Karpas-422 (cell line): ENCODE data around the gene SERPINB8. TPM values are rescaled to one million over a fixed set of nuclear protein-coding genes. Genes with fewer than 3 reads are reported as not detected.

ENCODE experiments used
- DNase-seq: peaks from one replicate; pipeline ENCODE4 v3.0.0-alpha.2; 2015
- H2AFZ ChIP-seq: fragments of 200-600 bp; sonication (generic); 2 replicates; pipeline ENCODE4 v1.6.1; 2014; ENCODE audit warnings: antibody characterized with exemption, low read length, mixed read lengths
- H3K27ac ChIP-seq: fragments of 200-600 bp; sonication (generic); 2 replicates; pipeline ENCODE4 v1.5.1; 2014; ENCODE audit warnings: mild to moderate bottlenecking, low read length, moderate library complexity
- H3K27me3 ChIP-seq: fragments of 200-600 bp; sonication (generic); 2 replicates; pipeline ENCODE4 v1.6.1; 2014; ENCODE audit warnings: low read length, mixed read lengths
- H3K36me3 ChIP-seq: fragments of 200-600 bp; sonication (generic); 2 replicates; pipeline ENCODE4 v1.6.1; 2014; ENCODE audit warnings: low read length, mixed read lengths; ENCODE audit not compliant: insufficient read depth
- H3K4me1 ChIP-seq: fragments of 200-600 bp; sonication (generic); 2 replicates; pipeline ENCODE4 v1.6.1; 2014; ENCODE audit warnings: mild to moderate bottlenecking, low read length, mixed read lengths
- H3K4me2 ChIP-seq: fragments of 200-600 bp; sonication (generic); 2 replicates; pipeline ENCODE4 v1.6.1; 2014; ENCODE audit warnings: low read length, low read depth, mild to moderate bottlenecking; ENCODE audit not compliant: poor library complexity, severe bottlenecking
- H3K4me3 ChIP-seq: fragments of 200-600 bp; sonication (generic); 2 replicates; pipeline ENCODE4 v1.5.1; 2014; ENCODE audit warnings: mild to moderate bottlenecking, antibody characterized with exemption, low read length, mixed read lengths
- H3K79me2 ChIP-seq: fragments of 200-600 bp; sonication (generic); 2 replicates; pipeline ENCODE4 v1.6.1; 2014; ENCODE audit warnings: mild to moderate bottlenecking, low read length, mixed read lengths
- H3K9ac ChIP-seq: fragments of 200-600 bp; sonication (generic); 2 replicates; pipeline ENCODE4 v1.6.0; 2014; ENCODE audit warnings: low read length
- H3K9me2 ChIP-seq: fragments of 200-600 bp; sonication (generic), shearing (Covaris generic); replicated peaks from 2 replicates; pipeline ENCODE4 v1.6.0; 2014; ENCODE audit warnings: mild to moderate bottlenecking, low read length, moderate library complexity; ENCODE audit not compliant: insufficient read depth
- H3K9me3 ChIP-seq: fragments of 300-700, 200-600 bp; sonication (generic); 2 replicates; pipeline ENCODE4 v1.6.1; 2014; ENCODE audit warnings: low read length, mixed read lengths
- H4K20me1 ChIP-seq: fragments of 200-600 bp; sonication (generic); 2 replicates; pipeline ENCODE4 v1.6.1; 2014; ENCODE audit warnings: mild to moderate bottlenecking, antibody characterized with exemption, low read length, low read depth; ENCODE audit not compliant: insufficient read depth
- total RNA-seq: library from RNA; depleted of rRNA; stranded (reverse); fragments of >200 nt; shearing (Covaris generic); gene quantifications from 2 replicates; pipeline ENCODE4 v1.2.3, GENCODE V29; 2014; ENCODE audit warnings: low replicate concordance

The SERPINB8 gene
- total RNA-seq, 1 experiment from 2014 or later: 4.1 TPM

DNA sequence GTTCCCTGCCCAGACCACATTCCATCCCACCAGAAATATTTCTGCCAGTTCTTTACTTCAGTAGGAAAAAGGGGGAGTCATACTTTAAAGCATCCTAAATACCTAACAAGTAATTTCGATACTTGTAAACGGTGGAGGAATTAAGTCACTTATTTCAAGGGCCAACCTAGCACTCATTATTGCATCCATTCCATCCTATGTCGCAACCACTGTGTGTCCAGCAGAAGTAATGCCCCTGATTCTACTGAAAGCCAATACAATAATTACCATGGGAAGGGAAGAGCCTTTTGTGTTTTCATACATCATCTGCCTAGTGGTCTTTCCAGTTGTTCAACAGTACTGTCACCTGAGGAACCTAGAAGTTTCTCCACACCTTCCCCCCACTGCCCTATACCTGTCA is 12.5 kb downstream of the SERPINB8 start:
- no peaks in the 10 kb centered on the region for H3K9me2 ChIP-seq
- peaks cover 3% of the 10 kb centered on the region for H3K4me1 ChIP-seq
- H3K9me3 ChIP-seq: no peaks in the 10 kb centered on the region
- H3K27me3 ChIP-seq: no peaks in the 10 kb centered on the region
- H3K79me2 ChIP-seq: no peaks in the 10 kb centered on the region
- H3K9ac ChIP-seq: no peak overlapping the region
- H3K27ac ChIP-seq: no peak overlapping the region
- H2AFZ ChIP-seq: no peak overlapping the region
- no peaks in the 10 kb centered on the region for H4K20me1 ChIP-seq
- H3K4me3 ChIP-seq: no peak overlapping the region
- H3K4me2 ChIP-seq: no peak overlapping the region
- H3K36me3 ChIP-seq: no peaks in the 10 kb centered on the region
- DNase-seq: no peak

GRCh38 chr18:63986885-63987284 is 17.0 kb downstream of the SERPINB8 start:
- Histone ChIP-seq H3K9ac (no peak overlapping the region), H4K20me1 (no peaks in the 10 kb centered on the region), H3K27ac (no peak overlapping the region), H3K4me2 (no peak overlapping the region), H3K4me1 (no peaks in the 10 kb centered on the region), H3K4me3 (no peak overlapping the region), H3K36me3 (no peaks in the 10 kb centered on the region), H3K27me3 (no peaks in the 10 kb centered on the region), H2AFZ (no peak overlapping the region), H3K9me2 (no peaks in the 10 kb centered on the region), H3K79me2 (no peaks in the 10 kb centered on the region), H3K9me3 (no peaks in the 10 kb centered on the region)
- DNase-seq: no peak

DNA sequence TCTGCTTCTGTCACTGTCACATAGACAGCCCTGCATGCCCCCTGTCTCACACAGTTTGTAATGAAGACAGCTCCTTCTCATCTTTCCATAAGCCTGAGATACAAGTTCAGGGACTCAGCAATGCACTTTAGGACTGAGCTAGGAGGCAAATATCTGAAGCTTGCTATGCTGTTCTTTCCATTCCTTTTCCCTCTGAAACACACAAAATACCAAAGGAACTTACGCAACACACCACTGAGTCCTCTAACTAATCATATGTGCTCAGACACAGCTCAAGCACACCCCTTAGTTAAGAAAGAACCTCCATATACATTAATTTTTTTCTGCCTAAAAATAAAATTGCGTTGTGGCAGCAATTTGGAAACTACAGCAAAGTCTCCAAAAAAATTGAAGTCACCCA is 17.9 kb downstream of the SERPINB8 start:
- H3K4me2 ChIP-seq: no peak overlapping the region
- no peaks in the 10 kb centered on the region for H3K9me3 ChIP-seq
- no peak overlapping the region for H2AFZ ChIP-seq
- H3K9ac ChIP-seq: no peak overlapping the region
- no peaks in the 10 kb centered on the region for H3K4me1 ChIP-seq
- H3K36me3 ChIP-seq: no peaks in the 10 kb centered on the region
- H4K20me1 ChIP-seq: no peaks in the 10 kb centered on the region
- no peaks in the 10 kb centered on the region for H3K27me3 ChIP-seq
- H3K27ac ChIP-seq: no peak overlapping the region
- no peaks in the 10 kb centered on the region for H3K79me2 ChIP-seq
- DNase-seq: no peak
- H3K9me2 ChIP-seq: no peaks in the 10 kb centered on the region
- H3K4me3 ChIP-seq: no peak overlapping the region

- Histone ChIP-seq H3K27me3 (peaks cover 2% of the 10 kb centered on the region; the same call in 1 of the 2 replicates), H3K4me3 (no peak overlapping the region), H3K4me1 (no peaks in the 10 kb centered on the region), H3K4me2 (no peak overlapping the region), H4K20me1 (no peaks in the 10 kb centered on the region), H3K79me2 (no peaks in the 10 kb centered on the region), H2AFZ (no peak overlapping the region), H3K9me2 (no peaks in the 10 kb centered on the region), H3K9me3 (no peaks in the 10 kb centered on the region), H3K27ac (no peak overlapping the region), H3K9ac (no peak overlapping the region), H3K36me3 (no peaks in the 10 kb centered on the region)
- DNase-seq: no peak
Observed at GRCh38 chr18:63992751-63993150, 22.9 kb downstream of the SERPINB8 start.

- Histone ChIP-seq H3K27me3 (peaks cover 2% of the 10 kb centered on the region; the same call in 1 of the 2 replicates), H3K36me3 (no peaks in the 10 kb centered on the region), H3K9me3 (no peaks in the 10 kb centered on the region), H2AFZ (no peak overlapping the region), H3K9me2 (no peaks in the 10 kb centered on the region), H3K4me2 (no peak overlapping the region), H3K9ac (no peak overlapping the region), H3K4me3 (no peak overlapping the region), H3K27ac (no peak overlapping the region), H3K79me2 (no peaks in the 10 kb centered on the region), H4K20me1 (no peaks in the 10 kb centered on the region), H3K4me1 (no peaks in the 10 kb centered on the region)
- DNase-seq: peak; percentile 80
Observed at GRCh38 chr18:63994783-63995399, 25.0 kb downstream of the SERPINB8 start.

GRCh38 chr18:63997041-63997440 is 27.2 kb downstream of the SERPINB8 start:
- Histone ChIP-seq H2AFZ (no peak overlapping the region), H4K20me1 (no peaks in the 10 kb centered on the region), H3K27ac (no peak overlapping the region), H3K36me3 (no peaks in the 10 kb centered on the region), H3K27me3 (peaks cover 2% of the 10 kb centered on the region; the same call in 1 of the 2 replicates), H3K4me3 (no peak overlapping the region), H3K9ac (no peak overlapping the region), H3K4me1 (no peaks in the 10 kb centered on the region), H3K9me2 (no peaks in the 10 kb centered on the region), H3K4me2 (no peak overlapping the region), H3K79me2 (no peaks in the 10 kb centered on the region), H3K9me3 (no peaks in the 10 kb centered on the region)
- DNase-seq: no peak

- no peaks in the 10 kb centered on the region for H4K20me1 ChIP-seq
- H2AFZ ChIP-seq: no peak overlapping the region
- DNase-seq: no peak
- no peak overlapping the region for H3K9ac ChIP-seq
- H3K36me3 ChIP-seq: no peaks in the 10 kb centered on the region
- H3K4me1 ChIP-seq: no peaks in the 10 kb centered on the region
- H3K4me2 ChIP-seq: no peak overlapping the region
- no peaks in the 10 kb centered on the region for H3K9me2 ChIP-seq
- H3K27ac ChIP-seq: no peak overlapping the region
- H3K79me2 ChIP-seq: no peaks in the 10 kb centered on the region
- H3K9me3 ChIP-seq: no peaks in the 10 kb centered on the region
- H3K4me3 ChIP-seq: no peak overlapping the region
- H3K27me3 ChIP-seq: peaks cover 2% of the 10 kb centered on the region; the same call in 1 of the 2 replicates
Observed at GRCh38 chr18:63997606-63998005, 27.7 kb downstream of the SERPINB8 start.

- Histone ChIP-seq H3K9me3 (no peaks in the 10 kb centered on the region), H3K4me1 (no peaks in the 10 kb centered on the region), H3K4me3 (no peak overlapping the region), H3K9me2 (no peaks in the 10 kb centered on the region), H3K9ac (no peak overlapping the region), H3K27me3 (peaks cover 2% of the 10 kb centered on the region; the same call in 1 of the 2 replicates), H4K20me1 (no peaks in the 10 kb centered on the region), H2AFZ (no peak overlapping the region), H3K4me2 (no peak overlapping the region), H3K79me2 (no peaks in the 10 kb centered on the region), H3K27ac (no peak overlapping the region), H3K36me3 (no peaks in the 10 kb centered on the region)
- DNase-seq: no peak
Observed at GRCh38 chr18:63999871-64000270, 30.0 kb downstream of the SERPINB8 start.
